ENCODE measurements around the gene RBM5.

The RBM5 gene

DNA sequence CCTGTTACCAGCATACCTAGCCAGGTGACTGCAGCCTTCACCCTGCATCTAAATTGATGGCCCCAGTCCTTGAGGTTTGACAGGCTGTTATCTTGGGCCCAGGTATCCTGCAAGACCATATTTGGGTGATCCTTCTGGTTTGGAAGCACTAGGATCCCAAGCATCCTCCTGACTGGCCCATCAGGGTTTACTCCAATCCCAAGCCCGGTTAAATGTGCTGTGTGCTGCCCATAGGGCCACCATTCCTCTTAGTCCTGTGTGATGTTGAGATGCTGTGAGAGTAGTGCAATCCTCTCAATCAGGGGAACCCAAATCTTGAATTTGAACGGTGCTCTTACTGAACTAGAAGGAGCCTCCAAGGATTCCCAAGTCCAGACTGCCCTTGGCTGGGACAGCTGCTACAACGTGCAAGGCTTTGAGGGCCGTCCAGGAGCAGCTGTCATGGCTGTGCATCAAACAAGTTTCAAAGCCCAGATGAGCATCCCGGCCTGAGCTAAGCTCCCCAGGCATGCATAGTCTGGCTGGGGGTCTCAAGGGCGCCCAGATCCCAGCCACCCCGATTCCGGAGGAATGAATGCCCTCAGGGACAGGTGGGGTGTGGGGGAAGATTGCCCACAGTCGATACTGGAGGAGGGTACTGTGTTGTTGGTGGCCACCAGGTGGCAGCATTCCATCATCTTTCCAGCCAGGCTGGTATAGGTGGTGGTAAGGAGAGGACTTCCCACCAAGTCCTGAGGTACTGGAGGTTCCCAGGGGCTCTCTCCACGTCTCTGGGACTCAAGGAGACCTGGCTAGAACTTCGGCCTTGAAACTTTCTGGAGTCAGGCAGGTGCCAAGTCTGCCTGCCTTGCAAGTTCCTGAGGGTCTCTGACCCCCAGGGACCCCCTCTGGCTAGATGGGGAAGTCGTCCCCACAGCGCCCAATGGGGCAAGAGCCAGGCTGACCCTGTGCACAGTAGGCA, 32.6 kb downstream of the RBM5 start:
- DNase-seq (ENCODE audit: low spot score) = peak; percentile 91

GRCh38 chr3:50122071-50122470, 33.4 kb downstream of the RBM5 start:
- no peak for DNase-seq (ENCODE audit: low spot score)

DNA sequence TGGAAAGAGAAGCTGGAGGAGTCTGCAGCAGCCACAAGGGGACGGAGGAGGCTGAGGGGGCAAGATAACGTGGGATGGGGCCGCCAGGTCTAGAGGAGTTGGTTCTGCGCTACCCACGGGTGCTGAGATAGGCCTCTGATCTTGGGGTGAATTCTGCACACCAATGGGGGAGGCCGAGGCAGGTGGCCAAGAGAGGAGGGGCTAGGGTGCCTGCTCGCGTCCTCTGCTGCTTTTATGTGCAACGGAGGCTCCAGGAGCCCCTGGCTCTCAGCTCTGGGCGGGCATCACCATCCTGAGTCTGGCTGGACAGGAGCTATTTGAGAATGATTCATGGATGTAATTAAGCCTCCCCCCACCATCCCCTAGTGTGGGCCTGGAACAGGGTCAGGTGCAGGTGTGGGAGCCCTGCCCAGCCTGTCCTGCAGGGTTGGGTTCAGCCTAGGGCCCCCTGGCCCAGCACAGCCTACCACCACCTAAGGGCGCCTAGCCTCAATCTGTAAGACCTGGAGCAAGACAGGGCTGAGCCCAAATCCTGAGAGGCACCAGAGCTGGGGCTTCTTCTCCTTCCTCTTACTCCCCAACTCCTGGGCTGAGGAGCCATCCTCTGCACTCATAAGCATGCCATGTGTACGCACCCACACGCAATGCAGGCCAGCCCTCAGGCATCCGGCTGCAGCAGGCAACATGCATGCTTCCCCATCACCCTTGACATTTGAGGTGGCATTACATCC, 34.1 kb downstream of the RBM5 start:
- DNase-seq (ENCODE audit: low spot score) = no peak

- no peak for DNase-seq (ENCODE audit: low spot score)
Observed at GRCh38 chr3:50123394-50124051, 34.8 kb downstream of the RBM5 start.

DNA sequence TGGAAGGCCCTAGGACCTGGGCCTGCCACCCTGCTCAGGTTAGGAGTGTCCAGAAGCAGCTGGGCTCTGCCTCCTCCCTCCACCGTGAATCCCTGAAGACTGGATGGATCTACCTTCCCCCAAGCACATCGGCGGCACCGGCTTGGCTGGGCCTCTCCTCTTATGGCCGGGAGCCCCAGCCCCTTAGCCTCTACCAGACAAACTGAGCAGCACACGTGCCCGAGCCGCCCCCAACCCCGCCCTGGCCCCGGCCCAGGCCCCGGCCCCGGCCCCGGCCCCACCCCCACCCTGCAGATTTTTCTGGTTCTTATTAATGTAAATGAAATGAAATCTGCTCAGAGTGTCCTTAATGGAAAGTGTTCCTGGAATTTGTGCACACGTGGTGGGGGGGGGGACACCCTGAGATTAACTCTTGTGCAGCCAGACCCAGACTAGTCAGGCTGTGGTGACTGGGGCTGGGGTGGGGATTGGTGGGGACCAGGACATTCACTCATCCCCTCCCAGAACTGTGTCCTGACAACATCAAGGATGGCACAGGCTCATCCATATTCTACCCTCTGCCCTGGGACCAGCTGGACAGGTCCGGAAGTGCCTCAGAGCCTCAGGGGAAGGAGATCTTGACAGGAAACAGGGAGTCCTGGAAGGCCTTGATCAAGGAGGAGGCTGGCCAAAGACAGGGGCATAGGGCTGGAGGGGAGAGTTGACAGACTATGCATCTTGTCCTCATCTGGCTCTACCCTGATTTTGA, 35.5 kb downstream of the RBM5 start:
- DNase-seq (ENCODE audit: low spot score) = no peak

DNA sequence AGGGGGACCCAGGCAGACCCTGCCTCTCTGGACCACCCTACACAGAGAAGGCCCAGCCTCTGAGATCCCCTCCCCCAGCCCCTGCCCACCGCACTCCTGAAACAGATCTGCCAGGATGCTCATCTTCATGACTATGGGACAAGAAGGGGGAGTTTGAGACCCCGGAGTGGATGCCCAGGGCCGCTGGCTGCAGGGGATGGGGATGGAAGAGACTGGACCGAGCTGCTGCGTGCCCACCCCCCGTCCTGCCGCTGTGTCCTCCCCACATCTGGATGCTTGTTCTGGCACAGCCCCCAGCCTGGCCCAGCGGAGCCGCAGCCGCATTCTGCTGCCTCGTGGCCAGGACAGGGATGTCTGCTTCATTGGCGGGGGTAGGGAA, 36.1 kb downstream of the RBM5 start:
- DNase-seq (ENCODE audit: low spot score) = peak; percentile 66

DNA sequence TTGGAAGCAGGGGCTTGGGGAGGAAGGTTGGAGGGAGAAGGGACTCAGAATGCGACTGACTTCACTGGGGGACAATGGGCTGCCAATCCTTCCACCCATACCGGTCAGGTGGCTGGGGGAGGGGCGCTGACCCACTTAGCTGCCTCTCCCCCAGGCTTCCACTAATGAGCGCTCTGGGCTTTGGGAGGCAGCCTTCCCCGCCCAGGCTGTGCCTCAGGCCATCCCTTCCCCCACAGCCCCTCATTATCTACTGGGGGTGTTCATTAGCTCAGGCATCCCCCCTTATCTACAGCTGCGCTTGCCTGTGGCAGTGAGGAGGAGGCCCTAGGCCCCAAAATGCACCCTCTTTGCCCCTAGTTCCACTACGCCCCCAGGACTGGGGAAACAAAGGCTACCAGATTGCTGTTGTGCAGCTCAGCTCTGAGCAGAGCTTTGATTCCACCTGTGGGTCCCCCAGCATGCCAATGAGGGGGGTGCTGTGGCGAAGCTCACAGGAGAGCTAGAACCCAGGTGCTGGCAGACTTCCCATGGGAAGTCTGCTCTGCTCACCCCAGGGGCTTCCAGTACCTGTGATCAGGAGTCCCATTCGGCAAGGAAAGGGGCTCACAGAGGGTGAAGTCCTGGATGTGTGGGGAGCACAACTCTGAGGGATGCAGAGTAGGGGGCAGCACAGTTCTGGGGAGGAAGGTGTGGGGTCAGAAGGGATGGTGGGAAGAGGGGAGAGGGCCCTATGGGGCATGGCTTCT, 37.0 kb downstream of the RBM5 start:
- no peak for DNase-seq (ENCODE audit: low spot score)

- peak; percentile 83 for DNase-seq (ENCODE audit: low spot score)
Observed at GRCh38 chr3:50126287-50127211, 37.8 kb downstream of the RBM5 start.

DNA sequence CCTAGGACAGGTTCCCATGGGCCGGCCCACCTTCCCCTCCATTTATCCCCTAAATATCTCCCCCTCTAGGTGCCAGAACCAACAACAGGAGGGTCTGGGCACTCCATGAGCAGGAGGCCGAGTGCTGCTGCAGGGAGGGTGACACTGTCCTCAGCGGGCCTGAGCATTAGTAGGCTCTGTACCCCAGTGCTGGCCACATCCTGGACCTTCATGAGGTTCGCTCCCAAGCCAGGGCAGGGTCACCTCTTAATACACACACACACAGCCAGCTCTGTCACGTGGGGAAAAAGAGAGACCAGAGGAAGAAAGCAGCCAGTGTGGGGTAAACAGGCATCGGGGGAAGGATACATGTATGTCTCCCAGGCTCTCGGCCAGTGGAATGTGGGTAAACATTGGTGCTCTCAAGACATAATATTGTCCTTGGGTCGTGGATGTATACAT, 38.6 kb downstream of the RBM5 start:
- no peak for DNase-seq (ENCODE audit: low spot score)

- DNase-seq (ENCODE audit: low spot score) = no peak
Observed at GRCh38 chr3:50128001-50128400, 39.3 kb downstream of the RBM5 start.

DNA sequence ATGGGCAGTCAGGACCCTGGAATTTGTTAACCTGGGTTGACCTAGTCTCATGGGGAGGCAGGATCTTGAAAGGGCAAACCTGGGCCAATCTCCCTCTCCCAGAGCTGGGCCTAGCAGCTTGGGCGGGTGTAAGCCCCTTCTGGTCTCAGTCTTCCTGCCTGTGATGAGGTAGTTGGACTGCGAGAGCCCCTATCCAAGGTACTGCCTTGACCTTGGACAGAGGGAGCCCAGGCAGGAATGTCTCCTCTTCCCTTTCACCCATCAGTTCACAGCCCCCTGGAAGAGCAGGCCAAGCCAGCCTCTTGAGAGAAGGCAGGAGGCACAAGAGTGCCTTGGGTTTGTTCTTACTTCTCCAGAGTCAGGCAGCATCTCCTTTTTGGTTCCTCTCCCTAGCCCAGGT, 41.7 kb downstream of the RBM5 start:
- no peak for DNase-seq (ENCODE audit: low spot score)

- DNase-seq (ENCODE audit: low spot score) = no peak
Observed at GRCh38 chr3:50132421-50133282, 43.9 kb downstream of the RBM5 start.

DNA sequence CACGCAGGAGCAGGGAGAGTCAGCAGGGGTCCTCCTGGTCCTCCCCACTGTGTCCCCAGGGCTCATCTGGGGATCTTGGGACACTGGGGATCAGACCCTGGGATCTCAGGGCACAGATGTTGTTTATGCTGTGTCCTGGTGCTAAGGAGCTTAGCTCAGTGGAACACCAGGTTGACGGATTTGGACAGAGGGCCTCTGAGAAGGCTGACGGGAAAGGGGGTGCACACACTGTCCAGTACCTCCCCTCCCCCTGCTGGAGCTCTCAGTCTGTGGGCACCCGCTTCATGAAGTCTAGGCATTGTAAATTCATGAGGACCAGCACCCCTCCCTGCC, 44.5 kb downstream of the RBM5 start:
- DNase-seq (ENCODE audit: low spot score) = no peak

DNA sequence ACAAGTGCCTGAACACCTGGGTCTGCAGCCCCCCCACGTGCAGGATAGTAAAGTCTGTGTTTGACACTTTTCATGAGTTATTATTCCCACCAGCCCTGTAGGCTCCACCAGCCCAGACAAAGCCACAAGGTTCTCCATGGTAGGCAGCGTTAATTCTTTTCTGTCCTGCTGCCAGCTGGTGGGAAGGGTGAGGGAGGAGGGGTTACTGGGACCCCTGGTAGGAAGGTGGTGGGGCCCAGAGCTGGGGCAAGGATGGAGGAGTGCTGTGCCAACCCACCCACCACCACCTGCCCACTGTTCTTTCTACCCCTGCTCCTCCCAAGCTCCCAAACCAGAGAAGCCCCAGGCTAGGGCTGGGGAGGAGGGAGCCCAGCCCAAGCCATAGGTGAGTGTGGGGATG, 45.6 kb downstream of the RBM5 start:
- DNase-seq (ENCODE audit: low spot score) = no peak

- no peak for DNase-seq (ENCODE audit: low spot score)
Observed at GRCh38 chr3:50135964-50136363, 47.2 kb downstream of the RBM5 start.

DNA sequence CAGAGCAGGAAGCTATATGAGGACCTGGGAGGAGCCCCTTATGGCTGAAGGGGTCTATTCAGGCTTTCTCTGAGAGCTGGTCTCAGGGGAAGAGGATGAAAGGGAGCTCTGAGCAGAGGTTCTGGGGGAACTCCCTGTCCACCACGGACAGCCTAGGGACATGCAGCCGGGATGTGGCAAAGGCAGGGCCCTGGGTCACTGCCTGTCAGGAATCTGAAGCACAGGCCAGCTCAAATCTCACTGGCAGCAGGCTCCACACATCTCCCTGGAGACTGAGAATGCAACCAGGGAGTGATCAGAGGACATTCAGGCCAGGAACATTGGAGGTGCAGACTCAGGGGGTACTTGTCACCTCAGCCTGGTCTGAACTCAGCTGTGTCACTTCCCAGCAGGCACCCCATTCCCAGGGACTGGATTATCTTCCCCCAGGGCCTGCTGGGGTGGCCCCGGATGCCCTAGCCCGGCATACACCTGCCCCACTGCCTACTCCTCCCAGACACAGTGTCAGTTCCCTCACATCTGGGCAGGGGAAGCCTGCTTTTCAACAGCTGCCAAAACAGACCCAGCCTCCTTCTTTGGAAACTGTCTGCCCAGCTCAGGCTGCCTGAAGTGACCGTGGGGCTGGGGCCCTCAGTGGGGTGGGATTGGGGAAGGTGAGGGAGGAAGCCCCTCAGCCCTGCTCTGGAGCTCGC, 48.1 kb downstream of the RBM5 start:
- no peak for DNase-seq (ENCODE audit: low spot score)

DNA sequence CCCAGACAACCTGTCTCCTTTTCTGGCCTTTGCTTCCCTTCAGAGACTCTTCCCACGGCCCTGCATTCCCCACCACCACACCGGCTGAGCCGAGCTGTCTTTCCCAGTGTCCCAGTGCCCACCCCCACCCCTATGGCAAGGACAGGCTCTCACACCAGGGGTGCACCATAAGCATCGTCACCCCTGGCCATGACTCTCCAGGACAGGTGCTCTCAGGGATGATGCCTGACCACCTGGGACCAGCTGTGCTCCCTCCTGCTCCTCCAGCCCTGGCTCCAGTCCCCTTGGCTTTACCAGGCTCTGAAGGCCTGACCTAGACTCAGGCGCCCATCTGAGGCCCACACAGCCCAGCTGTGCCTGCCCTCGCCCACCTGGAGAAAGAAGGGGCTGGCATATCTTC, 48.8 kb downstream of the RBM5 start:
- no peak for DNase-seq (ENCODE audit: low spot score)
